Stimulated activated CD4-positive, alpha-beta T cell treated with anti-CD3 and anti-CD28 coated beads, Interleukin-1b, Interleukin-23, amount 100 ng/mL, for 24 hours (primary cell): ENCODE data around the gene VAC14.

Experiments used
- DNase-seq, 4 experiments: peaks; one replicate each; pipeline ENCODE4 v3.0.0-alpha.2; 2020; ENCODE audit warnings: low read depth in 4 of 4, low spot score in 1 of 4

The VAC14 gene

GRCh38 chr16:70764632-70765031 is 36.3 kb downstream of the VAC14 start:
- DNase-seq, result no peak

GRCh38 chr16:70760221-70760620 is 40.7 kb downstream of the VAC14 start:
- no peak for DNase-seq

- DNase-seq, result no peak
Observed at GRCh38 chr16:70759666-70760065, 41.3 kb downstream of the VAC14 start.

- DNase-seq, result no peak
Observed at GRCh38 chr16:70758786-70759185, 42.2 kb downstream of the VAC14 start.

- DNase-seq, result no peak
Observed at GRCh38 chr16:70757183-70757582, 43.8 kb downstream of the VAC14 start.

GRCh38 chr16:70756071-70756470 is 44.9 kb downstream of the VAC14 start:
- DNase-seq, result no peak

- DNase-seq, result no peak
Observed at GRCh38 chr16:70754851-70755600, 45.9 kb downstream of the VAC14 start.

GRCh38 chr16:70754371-70754770 is 46.6 kb downstream of the VAC14 start:
- DNase-seq, result no peak

GRCh38 chr16:70753694-70754325 is 47.1 kb downstream of the VAC14 start:
- no peak for DNase-seq

- no peak for DNase-seq
Observed at GRCh38 chr16:70753228-70753627, 47.7 kb downstream of the VAC14 start.

- no peak for DNase-seq
Observed at GRCh38 chr16:70752426-70752825, 48.5 kb downstream of the VAC14 start.

GRCh38 chr16:70751593-70751992 is 49.4 kb downstream of the VAC14 start:
- no peak for DNase-seq

GRCh38 chr16:70750893-70751467 is 50.0 kb downstream of the VAC14 start:
- DNase-seq, result no peak

- no peak for DNase-seq
Observed at GRCh38 chr16:70749681-70750601, 51.0 kb downstream of the VAC14 start.

- DNase-seq, result no peak
Observed at GRCh38 chr16:70749006-70749678, 51.8 kb downstream of the VAC14 start.

- no peak for DNase-seq
Observed at GRCh38 chr16:70747703-70748631, 53.0 kb downstream of the VAC14 start.

GRCh38 chr16:70746708-70747424 is 54.1 kb downstream of the VAC14 start:
- no peak for DNase-seq

GRCh38 chr16:70746040-70746707 is 54.8 kb downstream of the VAC14 start:
- no peak for DNase-seq
